K562 treated with DMSO at 1 percent for 48 hours (cell line): ENCODE results near the gene PARD3B. TPM values are rescaled to one million over a fixed set of nuclear protein-coding genes. Genes with fewer than 3 reads are reported as not detected.

Experiments
- total RNA-seq: library from RNA; unstranded; fragments of 300-600 nt; gene quantifications from 2 replicates; pipeline ENCODE4 v1.2.3, GENCODE V29; 2022; ENCODE audit warnings: low replicate concordance; ENCODE audit errors: extremely low read depth

Gene PARD3B
- total RNA-seq = not detected in 2 replicates

GRCh38 chr2:204544961-204545860 is at the start of gene PARD3B:
Gene PARD3B (plus strand): TSS chr2:204545475. CDS start chr2:204546000, 525 bp downstream.

